Measurements from ENCODE around the gene ZBP1.
A peak's percentile ranks its signal among the peaks of the same experiment; 100 is the strongest.

The ZBP1 gene

GRCh38 chr20:57658447-57658832, 38.2 kb upstream of the ZBP1 start:
- DNase-seq = no peak

- no peak for DNase-seq
These were observed 37.6 kb upstream of the ZBP1 start for GRCh38 chr20:57657535-57658446.

- DNase-seq = no peak
These were observed 36.8 kb upstream of the ZBP1 start for GRCh38 chr20:57656821-57657534.

DNA sequence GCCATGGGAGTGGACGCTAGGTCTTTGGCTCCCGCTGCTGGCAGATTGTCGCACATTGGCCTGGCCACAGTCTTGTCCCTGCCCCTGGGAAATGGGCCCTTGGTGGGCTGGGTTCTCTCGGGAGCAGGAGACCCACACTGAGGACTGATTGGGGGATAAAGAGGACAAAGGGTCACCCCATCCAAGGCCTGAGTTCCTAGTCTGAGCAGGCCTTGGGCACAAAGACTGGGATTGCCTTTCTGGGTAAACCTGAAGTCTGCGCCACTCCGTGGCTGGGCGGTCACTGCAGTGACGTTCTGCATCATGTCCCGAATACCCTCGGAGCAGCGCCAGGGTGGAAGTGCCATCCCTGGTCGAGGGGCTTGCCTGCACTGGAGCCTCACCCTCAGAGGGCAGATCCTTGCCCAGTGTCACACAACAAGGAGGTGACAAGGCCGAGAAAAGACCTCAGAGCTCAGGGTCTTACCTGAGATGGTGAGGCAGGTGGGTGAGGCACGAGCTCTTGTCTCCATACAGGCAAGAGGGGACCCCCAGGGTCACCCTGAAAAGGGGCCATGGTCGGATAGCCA, 36.1 kb upstream of the ZBP1 start:
- no peak for DNase-seq

- DNase-seq = no peak
These were observed 35.6 kb upstream of the ZBP1 start for GRCh38 chr20:57655809-57656155.

DNA sequence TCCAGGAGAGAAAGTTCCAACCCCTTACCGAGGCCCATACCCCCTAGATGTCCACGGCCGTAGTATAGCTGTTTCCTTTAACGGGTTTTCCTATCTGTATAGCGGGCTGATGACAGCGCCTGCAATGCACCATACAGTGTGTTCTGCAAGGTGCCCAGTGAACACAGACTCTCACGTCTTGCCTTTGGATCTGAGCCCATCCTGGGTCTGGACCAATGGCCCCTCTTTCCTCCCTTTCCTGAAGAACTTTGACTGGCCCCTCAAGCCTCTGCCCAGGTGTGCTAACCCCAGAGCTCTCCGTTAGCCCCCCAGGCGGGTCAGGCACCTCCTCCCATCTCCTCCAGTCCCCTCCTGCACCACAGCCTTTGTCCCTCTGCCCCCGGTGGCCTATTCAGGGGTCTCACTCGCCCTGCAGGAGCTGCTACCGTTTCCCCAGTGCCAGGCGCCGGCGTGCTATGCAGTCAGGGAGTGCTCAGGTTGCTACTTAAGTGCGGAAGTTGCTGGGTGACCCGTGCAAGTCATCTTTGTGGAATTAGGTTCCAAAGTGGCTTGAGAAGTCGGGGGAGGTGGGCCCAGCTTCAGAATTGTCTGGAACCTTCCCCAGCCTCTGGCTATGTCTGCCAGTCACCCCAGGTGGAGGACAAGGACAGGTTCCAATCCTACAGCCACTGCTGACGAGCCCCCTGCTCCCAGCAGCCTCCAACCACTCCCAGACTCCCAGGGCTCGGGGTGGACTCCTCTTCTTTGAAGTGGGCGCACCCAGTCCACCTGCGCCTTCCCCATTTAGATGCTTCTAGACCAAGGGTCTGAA, 35.0 kb upstream of the ZBP1 start:
- DNase-seq = no peak

DNA sequence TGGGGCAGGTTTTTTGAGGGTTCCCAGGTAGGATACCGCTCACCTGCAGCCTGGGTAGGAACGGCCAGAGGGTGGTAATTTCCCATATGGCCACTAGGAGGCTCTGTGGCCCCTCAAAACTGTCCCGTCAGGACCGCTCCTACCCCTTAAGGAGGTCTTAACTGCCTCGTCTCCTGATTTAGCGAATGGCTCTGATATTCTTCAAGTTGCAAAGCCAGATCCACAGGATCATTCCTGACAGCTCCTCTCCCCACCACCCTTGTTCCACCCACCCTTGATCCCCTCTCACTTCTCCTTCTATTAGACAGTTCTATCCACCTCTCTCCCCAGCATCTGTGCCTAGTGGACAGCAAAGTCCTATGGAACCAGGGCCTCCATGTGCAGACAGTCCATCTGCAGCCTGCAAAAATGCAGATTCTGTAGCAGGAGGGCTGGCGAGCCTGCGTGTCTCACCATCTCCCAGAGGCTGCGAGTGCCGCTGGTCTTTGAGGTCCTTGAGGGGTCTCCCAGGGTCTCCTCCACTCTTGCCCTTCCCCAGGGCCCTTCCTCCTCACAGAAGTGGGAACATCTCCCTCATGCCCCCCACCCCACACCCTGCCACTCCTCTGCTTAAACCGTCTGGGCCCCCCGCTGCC, 34.3 kb upstream of the ZBP1 start:
- peak; percentile 64 for DNase-seq

- no peak for DNase-seq
These were observed 33.7 kb upstream of the ZBP1 start for GRCh38 chr20:57653910-57654309.

- DNase-seq = no peak
These were observed 33.3 kb upstream of the ZBP1 start for GRCh38 chr20:57653546-57653900.

DNA sequence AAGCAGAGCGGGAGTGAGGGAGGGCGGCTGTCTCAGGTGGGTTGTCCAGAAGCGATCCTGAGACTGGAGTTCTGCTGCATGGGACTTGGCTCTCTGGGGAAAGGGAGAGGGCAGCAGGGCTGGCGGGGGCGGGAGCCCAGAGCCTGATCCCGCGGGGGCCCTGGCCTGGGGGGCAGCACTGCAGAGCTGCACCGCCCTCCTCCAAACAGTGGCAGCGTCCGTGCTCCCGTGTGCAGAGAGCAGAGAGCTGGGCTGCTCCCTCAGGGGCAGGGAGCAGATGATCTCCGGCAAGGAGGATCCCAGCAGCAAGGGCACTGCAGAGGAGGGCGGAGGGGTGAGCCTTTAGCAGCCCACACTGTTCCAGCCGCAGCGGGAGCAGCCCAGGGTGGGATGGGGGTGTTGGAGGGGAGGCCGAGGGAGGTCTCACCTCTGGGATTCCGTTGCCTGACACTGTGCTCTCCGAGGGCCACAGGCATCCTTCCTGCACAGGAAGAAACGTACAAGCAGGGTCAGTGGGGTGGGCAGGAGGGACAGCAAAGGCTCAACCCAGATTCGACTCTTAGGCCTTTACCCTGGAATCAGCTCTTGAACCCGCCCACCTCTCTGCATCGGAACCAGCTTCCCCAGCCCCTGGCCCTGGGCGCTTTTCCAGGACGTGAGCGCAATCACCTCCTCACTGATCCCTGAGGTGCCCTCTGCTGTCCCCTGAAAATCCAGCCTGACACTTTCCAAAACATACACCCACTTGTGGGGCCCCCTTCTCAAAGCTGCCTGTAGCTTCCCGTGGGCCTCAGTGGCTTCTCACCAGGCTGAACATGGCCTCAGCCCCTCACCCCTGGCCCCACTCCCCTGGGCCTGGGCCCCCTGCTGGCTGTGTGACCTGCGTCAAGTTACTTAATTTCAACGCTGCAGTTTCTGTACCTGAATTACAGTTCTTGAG, 32.6 kb upstream of the ZBP1 start:
- DNase-seq = no peak

DNA sequence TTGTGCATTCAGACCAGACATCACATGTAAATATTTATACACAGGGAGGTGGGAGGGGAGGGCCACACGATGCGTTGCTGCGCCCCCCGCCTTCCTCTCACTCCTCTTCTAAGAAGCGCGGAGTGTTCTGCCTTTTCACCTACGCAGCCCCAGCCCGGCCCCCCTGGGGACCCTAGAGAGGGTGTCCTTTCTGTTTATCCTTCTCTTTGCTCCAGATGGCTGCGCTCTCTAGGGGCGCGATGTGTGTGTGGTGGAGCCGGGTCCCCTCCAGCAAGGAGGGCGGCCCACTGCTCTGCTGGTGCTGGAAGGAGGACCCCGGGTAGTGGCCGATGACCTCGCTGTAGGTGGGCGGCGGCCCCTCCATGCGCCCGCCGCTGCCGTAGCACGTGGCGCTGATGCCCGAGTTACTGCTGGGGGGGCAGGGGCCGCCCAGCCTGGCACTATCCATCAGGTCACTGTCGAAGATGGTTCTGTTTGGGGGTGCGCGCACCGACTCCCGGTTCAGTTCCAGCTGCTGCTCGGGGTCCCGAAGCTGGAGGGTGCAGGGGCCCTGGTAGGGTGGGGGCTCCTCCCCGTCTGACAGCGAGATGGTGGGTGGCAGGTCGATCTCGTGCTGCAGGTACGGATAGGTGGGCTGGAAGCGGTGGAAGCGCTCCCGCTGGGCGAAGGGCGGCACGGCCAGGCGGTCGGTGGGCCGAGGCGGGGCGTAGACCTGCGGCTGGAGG, 31.8 kb upstream of the ZBP1 start:
- no peak for DNase-seq

DNA sequence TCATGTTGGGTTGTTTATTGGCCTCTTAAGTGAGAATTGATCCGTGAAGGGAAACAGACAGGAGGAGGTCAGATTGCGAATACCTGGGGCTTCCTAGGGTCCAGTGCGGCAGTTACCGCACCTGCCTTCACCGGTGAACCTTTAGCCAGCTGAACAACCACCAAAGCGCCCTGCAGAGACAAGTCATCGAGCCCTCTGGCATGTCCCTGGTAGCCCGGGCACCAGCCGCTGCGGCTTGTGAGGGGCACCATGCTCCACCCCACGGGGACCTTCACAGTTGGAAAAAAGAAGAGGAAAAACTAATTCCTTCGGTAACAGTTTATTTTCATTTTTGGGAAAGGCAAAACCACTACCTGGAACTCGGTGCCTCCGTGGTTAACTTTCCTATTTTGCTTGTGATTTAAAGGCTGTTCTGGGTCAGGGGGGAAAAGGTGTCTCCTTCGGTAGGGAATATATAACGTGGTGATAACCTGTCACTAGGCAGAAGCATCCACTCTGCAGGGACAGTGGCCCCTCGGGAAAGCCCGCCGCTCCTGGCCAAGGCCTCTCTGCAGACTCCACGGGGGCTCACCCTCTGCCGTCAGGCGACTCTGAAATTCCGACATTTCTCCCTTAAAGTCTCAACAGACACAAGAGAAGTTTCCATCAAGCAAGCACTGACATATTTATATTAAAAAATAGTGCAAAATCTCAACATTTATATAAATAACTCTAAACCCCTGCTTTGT, 30.7 kb upstream of the ZBP1 start:
- no peak for DNase-seq

DNA sequence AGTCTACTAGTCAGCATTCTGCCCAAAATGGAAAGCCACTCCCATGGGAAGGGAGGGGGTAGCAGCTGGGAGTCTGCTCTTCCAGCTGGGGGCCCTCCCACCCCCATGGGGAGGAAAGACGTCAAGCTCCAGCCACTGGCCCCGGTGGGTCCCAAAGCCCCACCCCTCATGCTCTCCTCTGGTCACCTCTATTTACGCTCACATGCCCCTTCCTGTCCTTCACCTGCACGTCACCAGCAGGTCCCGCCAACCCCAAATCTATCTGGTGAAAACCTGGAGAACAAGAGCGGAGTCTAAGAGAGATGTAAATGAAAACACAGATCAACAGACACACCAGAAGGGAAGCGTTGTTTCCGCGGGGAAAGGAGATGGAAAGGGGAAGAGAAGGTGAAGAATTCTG, 30.0 kb upstream of the ZBP1 start:
- DNase-seq = no peak

DNA sequence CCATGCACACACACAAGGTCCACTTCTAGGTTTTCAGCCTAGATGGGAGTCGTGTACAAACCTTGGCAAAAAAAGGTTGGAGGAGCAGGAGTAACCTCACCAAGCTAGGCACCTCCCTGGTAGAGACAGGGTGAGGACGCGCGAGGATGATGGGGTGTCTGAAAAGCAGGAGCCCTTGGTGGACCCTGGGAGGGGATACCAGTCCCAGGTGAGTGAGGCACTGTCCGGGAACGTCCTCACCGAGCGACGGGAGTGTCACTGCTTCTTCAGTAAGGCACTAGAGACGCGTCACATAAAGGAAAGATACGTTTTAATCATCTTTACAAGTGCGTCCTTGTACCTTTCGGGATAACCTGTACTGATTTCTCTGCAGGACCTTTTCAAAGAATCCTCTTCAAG, 29.4 kb upstream of the ZBP1 start:
- no peak for DNase-seq

DNA sequence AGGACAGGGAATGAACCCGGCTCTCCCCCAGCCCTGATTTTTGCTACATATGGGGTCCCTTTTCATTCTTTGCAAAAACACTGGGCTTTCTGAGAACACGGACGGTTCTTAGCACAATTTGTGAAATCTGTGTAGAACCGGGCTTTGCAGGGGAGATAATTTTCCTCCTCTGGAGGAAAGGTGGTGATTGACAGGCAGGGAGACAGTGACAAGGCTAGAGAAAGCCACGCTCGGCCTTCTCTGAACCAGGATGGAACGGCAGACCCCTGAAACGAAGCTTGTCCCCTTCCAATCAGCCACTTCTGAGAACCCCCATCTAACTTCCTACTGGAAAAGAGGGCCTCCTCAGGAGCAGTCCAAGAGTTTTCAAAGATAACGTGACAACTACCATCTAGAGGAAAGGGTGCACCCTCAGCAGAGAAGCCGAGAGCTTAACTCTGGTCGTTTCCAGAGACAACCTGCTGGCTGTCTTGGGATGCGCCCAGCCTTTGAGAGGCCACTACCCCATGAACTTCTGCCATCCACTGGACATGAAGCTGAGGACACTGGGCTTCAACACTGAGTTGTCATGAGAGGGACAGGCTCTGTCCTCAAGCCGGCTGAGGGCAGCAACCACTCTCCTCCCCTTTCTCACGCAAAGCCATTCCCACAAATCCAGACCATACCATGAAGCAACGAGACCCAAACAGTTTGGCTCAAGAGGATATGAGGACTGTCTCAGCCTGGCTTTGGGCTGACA, 28.8 kb upstream of the ZBP1 start:
- no peak for DNase-seq

DNA sequence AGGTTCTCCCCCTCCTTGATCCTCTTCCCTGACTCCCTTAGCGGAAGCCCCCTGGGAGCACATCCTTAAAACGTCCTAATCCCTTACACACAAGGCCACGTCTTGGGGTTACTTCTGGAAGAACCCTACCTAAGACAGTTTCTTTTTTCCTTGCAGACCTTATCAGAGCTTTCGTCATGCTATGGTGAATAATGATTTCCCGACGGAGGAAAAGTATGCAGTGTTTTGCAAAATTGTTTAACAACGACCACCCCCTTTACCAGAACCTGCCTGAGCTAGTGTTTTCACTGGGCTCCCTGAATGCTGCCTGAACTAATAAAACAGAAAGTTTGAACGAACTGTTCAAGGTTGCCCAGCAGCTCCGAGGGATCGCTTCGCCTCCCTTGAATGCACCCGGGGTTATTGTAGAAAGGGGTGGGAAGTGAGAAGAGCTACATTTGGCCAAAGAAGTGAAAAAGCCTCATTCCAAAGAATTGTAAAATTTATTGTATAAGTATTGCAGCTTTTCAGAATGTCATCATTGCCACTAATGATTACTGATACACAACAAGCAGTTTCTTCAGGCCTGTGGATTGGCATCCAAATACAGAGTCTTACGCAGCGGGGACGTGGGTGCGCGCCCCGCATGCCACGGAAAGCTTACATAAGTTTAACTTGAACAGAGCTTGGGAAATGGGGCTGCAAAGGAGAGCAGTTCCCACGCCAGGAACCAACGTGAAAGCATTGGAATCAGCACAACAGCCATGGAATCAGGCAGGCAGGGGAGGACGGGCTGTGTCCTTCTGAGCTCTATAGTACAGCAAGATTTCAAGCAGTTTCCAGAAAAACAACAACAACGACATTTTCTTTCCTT, 27.9 kb upstream of the ZBP1 start:
- no peak for DNase-seq

DNA sequence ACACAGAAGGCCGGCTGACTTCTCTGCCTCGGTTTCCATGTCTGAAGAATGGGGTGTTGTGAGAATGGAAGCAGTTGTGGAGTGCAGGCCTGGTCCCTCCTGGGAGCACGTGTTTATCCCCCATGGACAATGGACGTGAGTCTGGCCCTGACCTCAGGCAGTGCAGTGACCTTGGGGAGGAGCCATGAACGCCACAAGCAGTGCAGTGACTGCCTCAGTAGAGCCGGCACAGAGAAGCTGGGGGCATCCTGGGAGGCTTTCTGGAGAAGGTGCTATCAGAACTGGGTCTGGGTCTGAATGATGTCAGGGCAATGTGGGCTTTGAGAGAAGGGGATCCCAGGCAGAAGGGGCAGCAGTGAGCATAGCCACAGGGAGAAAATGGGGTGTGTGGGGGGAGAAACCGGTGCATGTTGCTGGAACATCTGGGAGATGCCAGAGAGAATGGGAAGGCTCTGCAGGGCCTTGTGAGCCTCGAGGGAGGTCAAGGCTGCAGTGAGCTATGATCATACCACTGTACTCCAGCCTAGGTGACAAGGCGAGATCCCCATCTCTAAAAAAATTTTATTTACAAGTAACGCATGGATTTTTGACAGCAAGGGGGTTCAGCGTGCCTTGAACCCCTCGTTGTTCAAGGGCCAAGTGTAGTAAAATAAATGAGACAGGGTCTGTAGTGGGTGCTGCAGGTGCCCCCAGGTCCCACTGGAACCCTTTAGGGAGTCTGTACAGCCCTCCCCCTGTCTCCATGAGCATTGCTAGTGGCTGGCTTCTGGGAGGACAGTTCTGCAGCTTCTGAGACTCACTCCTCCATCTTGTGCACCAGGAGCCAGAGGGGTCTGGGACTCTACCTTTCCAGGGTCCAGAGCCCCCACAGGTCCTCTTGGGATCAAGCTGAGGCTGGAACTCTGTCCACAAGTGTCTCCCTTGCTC, 27.0 kb upstream of the ZBP1 start:
- DNase-seq = no peak

DNA sequence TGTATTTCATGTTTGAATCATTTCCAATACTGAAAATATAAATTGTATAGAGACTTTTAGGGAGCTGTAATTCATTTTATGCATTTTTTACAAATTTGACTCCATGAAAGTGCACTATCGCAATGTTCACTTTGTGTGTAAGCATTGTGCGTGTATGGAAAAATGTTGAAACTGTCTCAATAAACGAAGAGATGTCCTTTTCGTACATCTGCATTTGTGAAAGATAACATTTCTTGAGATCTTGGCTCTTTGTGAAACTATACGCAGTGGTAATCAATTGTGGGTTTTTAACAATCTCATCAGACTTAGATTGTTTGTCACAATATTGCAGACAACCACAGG, 18.6 kb upstream of the ZBP1 start:
- DNase-seq = no peak
